GM19023 (cell line): ENCODE data around the gene GPLD1.
"Not testable (repeated sequence)": the region's sequence is repeated elsewhere in the genome, so short reads cannot be mapped to it uniquely, and the experiment has no call there.

ENCODE experiments used
- ATAC-seq: cut with Tn5 transposase; IDR thresholded peaks from one replicate; pipeline ENCODE4 v1.9.1; 2021; ENCODE audit warnings: mild to moderate bottlenecking, moderate library complexity; ENCODE audit not compliant: unreplicated experiment

GPLD1 gene

DNA sequence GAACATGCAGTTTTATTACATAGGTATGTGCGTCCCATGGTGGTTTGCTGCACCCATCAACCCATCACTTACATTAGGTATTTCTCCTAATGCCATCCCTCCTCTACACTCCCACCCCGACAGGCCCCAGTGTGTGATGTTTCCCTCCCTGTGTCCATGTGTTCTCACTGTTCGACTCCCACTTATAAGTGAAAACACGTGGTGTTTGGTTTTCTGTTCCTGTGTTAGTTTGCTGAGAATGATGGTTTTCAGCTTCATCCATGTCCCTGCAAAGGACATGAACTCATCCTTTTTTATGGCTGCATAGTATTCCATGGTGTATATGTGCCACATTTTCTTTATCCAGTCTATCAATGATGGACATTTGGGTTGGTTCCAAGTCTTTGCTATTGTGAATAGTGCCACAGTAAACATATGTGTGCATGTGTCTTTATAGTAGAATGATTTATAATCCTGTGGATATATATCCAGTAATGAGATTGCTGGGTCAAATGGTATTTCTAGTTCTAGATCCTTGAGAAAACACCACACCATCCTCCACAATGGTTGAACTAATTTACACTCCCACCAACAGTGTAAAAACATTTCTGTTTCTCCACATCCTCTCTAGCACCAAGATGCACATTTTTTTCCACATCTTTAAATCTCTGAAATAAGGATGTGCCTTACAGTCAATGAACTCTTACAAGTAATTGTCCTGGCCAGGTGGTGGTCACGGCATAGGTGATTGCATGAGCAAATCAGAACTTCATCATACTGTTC lies 104.8 kb downstream of the GPLD1 start:
- not testable (repeated sequence) for ATAC-seq

- not testable (repeated sequence) for ATAC-seq
These were observed 106.4 kb downstream of the GPLD1 start for GRCh38 chr6:24382891-24383494.

DNA sequence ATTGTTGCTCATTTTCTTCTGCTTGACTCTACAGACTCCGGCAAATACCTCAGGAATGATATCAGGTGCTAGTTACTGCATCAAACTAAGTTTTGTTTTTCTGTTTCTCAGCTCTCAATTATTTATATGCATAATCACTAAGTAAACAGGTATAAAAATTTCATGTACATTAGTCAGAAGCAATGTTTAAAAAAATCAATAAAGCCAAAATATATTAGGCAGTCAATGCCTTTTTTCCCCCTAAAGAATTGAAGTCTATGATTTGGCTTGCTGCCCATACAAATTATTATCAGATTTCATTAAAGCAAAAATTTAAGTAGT lies 107.2 kb downstream of the GPLD1 start:
- ATAC-seq = no peak

GRCh38 chr6:24381476-24382219 lies 107.7 kb downstream of the GPLD1 start:
- no peak for ATAC-seq

DNA sequence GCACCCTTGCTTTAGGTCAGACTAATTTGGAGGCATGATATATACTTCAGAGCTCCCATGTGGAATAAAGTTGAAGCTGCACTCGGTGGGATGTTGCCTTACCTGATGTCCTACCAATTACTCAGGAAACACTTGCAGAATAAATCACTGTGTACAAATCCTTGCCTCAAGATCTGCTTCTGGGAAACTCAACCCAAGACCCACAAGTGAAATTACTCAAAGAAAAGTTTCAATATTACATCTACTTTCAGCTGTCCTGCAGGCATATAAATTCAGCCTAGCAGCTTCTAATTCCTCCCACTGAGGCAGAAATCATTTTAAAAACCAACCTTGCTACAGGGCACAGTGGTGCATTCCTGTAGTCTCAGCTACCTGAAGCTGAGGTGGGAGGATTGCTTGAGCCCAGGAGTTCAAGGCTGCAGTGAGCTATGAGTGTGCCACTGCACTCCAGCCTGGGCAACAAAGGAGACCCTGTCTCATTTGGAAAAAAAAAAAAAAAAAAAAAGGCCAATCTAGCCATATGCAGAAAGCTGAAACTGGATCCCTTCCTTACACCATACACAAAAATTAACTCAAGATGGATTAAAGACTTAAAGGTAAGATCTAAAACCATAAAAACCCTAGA lies 110.8 kb downstream of the GPLD1 start:
- no peak for ATAC-seq
